Measurements from ENCODE around the gene KIRREL3.

The KIRREL3 gene

DNA sequence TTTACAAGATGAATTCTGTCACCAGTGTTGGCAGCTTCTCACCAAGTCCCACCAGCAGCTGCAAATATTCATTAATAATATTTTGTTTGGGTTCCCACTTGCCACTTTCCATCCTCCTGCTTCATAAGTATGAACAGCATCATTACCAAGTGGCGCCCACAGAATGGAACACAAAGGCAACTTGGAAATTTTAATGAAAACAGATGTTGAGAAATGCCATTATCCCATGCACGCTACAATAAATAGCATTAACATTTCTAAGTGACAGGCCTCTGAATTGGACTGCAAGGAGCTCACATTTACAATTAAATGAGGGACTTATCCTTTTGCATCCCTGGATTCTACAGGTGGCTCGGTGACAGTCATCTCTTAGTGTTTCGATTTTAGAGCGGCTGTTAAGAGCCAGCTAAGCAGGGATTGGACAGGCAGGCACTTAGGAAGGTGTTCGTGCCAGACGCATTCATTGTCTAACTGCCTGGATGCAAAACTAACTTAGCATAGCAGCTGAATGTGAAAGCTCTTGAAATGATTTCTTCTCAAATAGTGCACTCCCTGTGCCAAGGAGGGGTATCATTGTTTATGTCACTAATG is 170.3 kb downstream of the KIRREL3 start:
- DNase-seq (ENCODE audit: low read depth, low spot score), result no peak
- Histone ChIP-seq H3K9me3 (ENCODE audit: low read depth, low read length) (no peaks in the 10 kb centered on the region), H3K9ac (ENCODE audit: insufficient read length) (no peak overlapping the region), H3K36me3 (ENCODE audit: insufficient read depth, low read length) (no peaks in the 10 kb centered on the region), H3K27ac (no peak overlapping the region), H3K4me3 (no peak overlapping the region)
- no peak for TF ChIP-seq FOXP2 (optimal IDR thresholded peaks at IDR 0.05; ENCODE audit: control extremely low read depth, extremely low read length, insufficient read depth)
- TF ChIP-seq EZH2 (IDR thresholded peaks at IDR 0.05), result no peak
- no peak for TF ChIP-seq POLR2AphosphoS5 (IDR thresholded peaks at IDR 0.05; ENCODE audit: borderline replicate concordance, low read depth, low read length)

DNA sequence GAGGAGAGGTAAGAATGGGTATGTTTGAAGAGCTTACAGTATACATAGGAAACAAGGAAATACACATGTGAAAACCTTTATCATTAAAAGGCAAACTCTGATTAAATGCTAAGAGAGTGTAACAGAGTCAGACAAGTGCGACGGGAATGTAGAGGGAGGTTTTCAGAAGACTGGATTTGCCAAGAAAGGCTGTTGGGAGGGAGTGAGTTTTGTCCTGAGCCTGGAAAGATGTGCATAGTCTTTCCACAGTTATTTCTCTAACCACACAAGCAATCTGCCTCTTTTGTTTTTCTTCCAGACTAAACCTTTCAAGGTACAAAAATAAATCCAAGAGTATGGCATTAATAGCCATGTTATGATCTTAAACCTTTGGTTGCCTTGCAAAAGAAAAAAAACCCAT is 170.9 kb downstream of the KIRREL3 start:
- H3K4me3 ChIP-seq, result no peak overlapping the region
- no peaks in the 10 kb centered on the region for H3K36me3 ChIP-seq (ENCODE audit: insufficient read depth, low read length)
- H3K9ac ChIP-seq (ENCODE audit: insufficient read length), result no peak overlapping the region
- no peak for DNase-seq (ENCODE audit: low read depth, low spot score)
- H3K27ac ChIP-seq, result no peak overlapping the region
- TF ChIP-seq EZH2 (IDR thresholded peaks at IDR 0.05), result no peak
- TF ChIP-seq POLR2AphosphoS5 (IDR thresholded peaks at IDR 0.05; ENCODE audit: borderline replicate concordance, low read depth, low read length), result no peak
- TF ChIP-seq FOXP2 (optimal IDR thresholded peaks at IDR 0.05; ENCODE audit: control extremely low read depth, extremely low read length, insufficient read depth), result no peak
- no peaks in the 10 kb centered on the region for H3K9me3 ChIP-seq (ENCODE audit: low read depth, low read length)

DNA sequence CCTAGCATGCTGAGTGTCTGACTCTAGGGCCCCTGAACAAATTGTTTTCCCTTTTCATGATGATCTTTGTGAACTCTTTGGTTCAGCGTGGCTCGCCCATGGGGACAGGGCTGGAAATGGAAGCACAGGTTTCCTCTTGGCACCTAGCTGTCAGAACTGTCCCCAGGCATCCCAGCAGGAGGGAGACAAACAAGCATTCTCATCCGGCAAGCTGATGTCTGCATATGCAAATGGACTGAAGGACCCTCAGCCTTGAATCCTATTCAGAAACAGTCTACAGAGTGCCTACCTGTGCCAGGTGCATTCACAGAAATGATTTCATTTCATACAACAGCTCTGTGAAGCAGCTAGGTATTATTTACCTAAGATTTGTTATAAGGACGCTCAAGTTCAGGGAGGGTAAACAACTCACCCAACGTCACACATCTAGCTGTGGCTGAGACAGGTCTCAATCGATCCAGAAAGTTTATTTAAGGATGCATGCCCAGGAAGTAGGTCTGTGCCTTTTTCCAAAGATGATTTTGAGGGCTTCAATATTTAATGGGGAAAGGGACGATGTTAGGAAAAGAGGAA is 176.4 kb downstream of the KIRREL3 start:
- H3K4me3 ChIP-seq, result no peak overlapping the region
- no peaks in the 10 kb centered on the region for H3K36me3 ChIP-seq (ENCODE audit: insufficient read depth, low read length)
- no peaks in the 10 kb centered on the region for H3K9me3 ChIP-seq (ENCODE audit: low read depth, low read length)
- no peak for DNase-seq (ENCODE audit: low read depth, low spot score)
- no peak for TF ChIP-seq POLR2AphosphoS5 (IDR thresholded peaks at IDR 0.05; ENCODE audit: borderline replicate concordance, low read depth, low read length)
- TF ChIP-seq FOXP2 (optimal IDR thresholded peaks at IDR 0.05; ENCODE audit: control extremely low read depth, extremely low read length, insufficient read depth), result no peak
- no peak for TF ChIP-seq EZH2 (IDR thresholded peaks at IDR 0.05)
- H3K9ac ChIP-seq (ENCODE audit: insufficient read length), result no peak overlapping the region
- no peak overlapping the region for H3K27ac ChIP-seq

DNA sequence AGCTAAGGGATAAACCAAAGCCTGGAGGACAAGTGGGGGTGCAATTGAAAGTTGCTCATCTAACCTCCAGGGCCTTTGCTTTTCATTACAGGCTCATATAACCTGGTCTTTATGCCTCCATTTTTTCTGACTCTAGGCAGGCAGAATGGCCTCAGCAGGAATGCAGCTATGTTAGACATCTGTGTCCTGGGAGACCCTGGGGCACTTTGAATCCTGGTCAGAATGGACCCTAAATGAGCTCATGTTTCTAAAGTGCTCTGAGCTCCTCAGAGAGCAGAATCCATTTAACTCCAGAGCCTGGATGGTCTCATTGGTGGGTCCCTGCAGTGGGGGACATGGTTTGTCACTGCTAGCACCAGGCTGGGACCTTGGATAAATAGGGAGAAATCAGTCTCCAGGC is 177.3 kb downstream of the KIRREL3 start:
- H3K4me3 ChIP-seq, result no peak overlapping the region
- no peaks in the 10 kb centered on the region for H3K9me3 ChIP-seq (ENCODE audit: low read depth, low read length)
- no peak overlapping the region for H3K9ac ChIP-seq (ENCODE audit: insufficient read length)
- H3K36me3 ChIP-seq (ENCODE audit: insufficient read depth, low read length), result no peaks in the 10 kb centered on the region
- DNase-seq (ENCODE audit: low read depth, low spot score), result no peak
- TF ChIP-seq FOXP2 (optimal IDR thresholded peaks at IDR 0.05; ENCODE audit: control extremely low read depth, extremely low read length, insufficient read depth) (no peak), POLR2AphosphoS5 (IDR thresholded peaks at IDR 0.05; ENCODE audit: borderline replicate concordance, low read depth, low read length) (no peak), EZH2 (IDR thresholded peaks at IDR 0.05) (no peak)
- H3K27ac ChIP-seq, result no peak overlapping the region

DNA sequence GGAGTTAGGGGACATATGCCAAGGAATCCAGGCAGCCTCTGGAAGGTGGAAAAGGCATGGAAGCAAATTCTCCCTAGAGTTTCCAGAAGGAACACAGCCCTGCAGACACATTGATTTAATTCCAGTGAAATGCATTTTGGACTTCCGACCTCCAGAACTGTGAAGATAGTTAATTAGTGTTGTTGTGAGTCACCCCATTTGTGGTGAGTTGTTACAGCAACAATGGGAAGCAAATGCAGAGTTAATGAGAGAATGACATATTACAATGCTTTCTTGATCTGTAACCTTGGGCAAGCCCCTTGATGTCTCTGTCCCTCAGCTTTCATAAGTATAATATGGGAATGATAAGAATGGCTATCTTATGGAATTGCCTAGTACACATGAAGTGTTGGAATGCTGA is 178.7 kb downstream of the KIRREL3 start:
- H3K4me3 ChIP-seq, result no peak overlapping the region
- H3K36me3 ChIP-seq (ENCODE audit: insufficient read depth, low read length), result no peaks in the 10 kb centered on the region
- no peak overlapping the region for H3K9ac ChIP-seq (ENCODE audit: insufficient read length)
- no peak for TF ChIP-seq FOXP2 (optimal IDR thresholded peaks at IDR 0.05; ENCODE audit: control extremely low read depth, extremely low read length, insufficient read depth)
- TF ChIP-seq EZH2 (IDR thresholded peaks at IDR 0.05), result no peak
- no peak for TF ChIP-seq POLR2AphosphoS5 (IDR thresholded peaks at IDR 0.05; ENCODE audit: borderline replicate concordance, low read depth, low read length)
- no peak for DNase-seq (ENCODE audit: low read depth, low spot score)
- H3K9me3 ChIP-seq (ENCODE audit: low read depth, low read length), result no peaks in the 10 kb centered on the region
- H3K27ac ChIP-seq, result no peak overlapping the region

DNA sequence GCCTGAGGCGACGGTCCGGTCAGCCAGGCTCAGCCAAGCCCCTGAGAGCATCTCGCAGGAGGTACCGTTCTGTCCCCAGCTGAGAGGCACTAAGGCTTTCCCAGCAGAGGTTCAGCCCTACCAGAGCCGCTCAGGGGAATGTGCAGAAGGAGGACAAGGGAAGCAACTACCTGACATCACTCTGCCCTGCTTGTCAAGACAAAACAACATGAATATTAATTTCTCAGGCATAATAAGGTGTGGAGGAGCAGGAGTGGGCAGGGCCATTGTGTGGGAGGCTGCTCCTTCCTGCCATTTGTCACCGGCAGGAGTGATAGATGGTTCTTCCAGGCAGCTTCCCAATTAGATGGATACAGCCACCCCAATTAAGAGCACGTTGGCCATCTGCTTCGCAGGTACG is 181.4 kb downstream of the KIRREL3 start:
- Histone ChIP-seq H3K9ac (ENCODE audit: insufficient read length) (no peak overlapping the region), H3K36me3 (ENCODE audit: insufficient read depth, low read length) (no peaks in the 10 kb centered on the region), H3K4me3 (no peak overlapping the region), H3K27ac (no peak overlapping the region), H3K9me3 (ENCODE audit: low read depth, low read length) (no peaks in the 10 kb centered on the region)
- DNase-seq (ENCODE audit: low read depth, low spot score), result no peak
- TF ChIP-seq FOXP2 (optimal IDR thresholded peaks at IDR 0.05; ENCODE audit: control extremely low read depth, extremely low read length, insufficient read depth), result no peak
- no peak for TF ChIP-seq POLR2AphosphoS5 (IDR thresholded peaks at IDR 0.05; ENCODE audit: borderline replicate concordance, low read depth, low read length)

DNA sequence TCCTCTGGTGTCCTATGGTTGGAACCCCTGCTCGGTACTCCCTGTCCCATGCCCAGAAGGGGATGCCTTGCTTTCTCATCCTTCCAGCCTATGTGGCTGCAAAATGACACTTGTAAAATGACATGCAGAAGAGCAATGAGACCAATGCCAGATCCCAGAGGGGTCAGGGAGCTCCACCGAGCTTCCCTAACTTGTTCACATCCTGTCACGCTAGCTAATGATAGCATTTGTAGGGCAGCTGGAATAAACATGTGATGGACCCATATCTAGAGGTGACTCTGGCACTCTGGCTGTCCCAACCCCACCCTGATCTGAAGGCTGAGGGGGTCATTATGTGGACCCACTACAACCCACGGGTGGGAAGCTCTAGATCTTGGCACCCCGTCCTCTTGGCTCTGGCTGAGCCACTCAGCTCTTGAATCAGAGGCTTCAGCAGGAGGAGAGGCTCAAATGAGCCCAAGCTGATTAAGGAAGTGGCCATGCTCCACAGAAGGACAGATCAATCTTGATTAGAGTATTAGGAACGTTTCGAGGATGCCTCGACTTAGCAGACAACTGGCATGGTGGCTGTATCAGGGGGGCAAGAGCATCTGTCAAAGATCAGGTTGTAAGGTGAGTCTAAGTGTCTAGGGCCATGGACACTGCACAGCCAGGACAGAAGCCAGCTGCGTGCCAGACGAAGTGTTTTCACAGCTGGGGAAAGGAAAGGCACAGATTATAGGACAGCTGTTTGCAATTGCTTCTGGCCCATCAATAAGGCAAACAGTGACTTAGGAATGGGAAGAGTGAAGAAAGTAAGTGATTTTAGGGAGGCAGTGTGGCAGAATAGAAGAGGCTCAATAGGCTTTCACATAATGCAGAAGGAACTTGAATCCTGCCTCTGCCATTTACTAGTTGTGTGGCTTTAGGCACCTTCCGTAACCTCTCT is 182.8 kb downstream of the KIRREL3 start:
- DNase-seq (ENCODE audit: low read depth, low spot score), result no peak
- H3K27ac ChIP-seq, result no peak overlapping the region

DNA sequence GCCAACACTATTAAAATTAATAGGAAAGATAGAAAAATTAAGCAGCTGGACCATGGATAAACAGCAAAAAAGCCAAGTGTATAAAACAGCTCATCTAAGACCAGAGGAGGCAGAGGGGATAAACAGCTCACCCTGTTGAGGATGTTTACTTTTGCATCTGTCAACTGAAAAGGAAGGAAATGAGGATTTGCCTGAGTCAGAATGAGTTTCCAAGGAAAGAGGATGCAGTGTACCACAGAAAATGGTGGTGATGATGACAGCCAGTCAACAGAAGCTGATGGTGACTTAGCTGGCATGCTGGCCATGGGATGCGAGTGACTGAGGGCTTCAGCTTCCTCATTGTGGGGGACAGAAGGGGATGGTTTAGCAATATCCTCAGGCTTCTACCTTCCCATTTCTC is 183.5 kb downstream of the KIRREL3 start:
- TF ChIP-seq FOXP2 (optimal IDR thresholded peaks at IDR 0.05; ENCODE audit: control extremely low read depth, extremely low read length, insufficient read depth), result no peak
- no peak for TF ChIP-seq EZH2 (IDR thresholded peaks at IDR 0.05)
- TF ChIP-seq POLR2AphosphoS5 (IDR thresholded peaks at IDR 0.05; ENCODE audit: borderline replicate concordance, low read depth, low read length), result no peak
- Histone ChIP-seq H3K36me3 (ENCODE audit: insufficient read depth, low read length) (no peaks in the 10 kb centered on the region), H3K9ac (ENCODE audit: insufficient read length) (no peak overlapping the region), H3K9me3 (ENCODE audit: low read depth, low read length) (no peaks in the 10 kb centered on the region), H3K27ac (no peak overlapping the region), H3K4me3 (no peak overlapping the region)
- no peak for DNase-seq (ENCODE audit: low read depth, low spot score)

More for the DNA sequence above, 182.8 kb downstream of the KIRREL3 start:
- no peak overlapping the region for H3K4me3 ChIP-seq
- H3K9ac ChIP-seq (ENCODE audit: insufficient read length), result no peak overlapping the region
- no peaks in the 10 kb centered on the region for H3K9me3 ChIP-seq (ENCODE audit: low read depth, low read length)
- H3K36me3 ChIP-seq (ENCODE audit: insufficient read depth, low read length), result no peaks in the 10 kb centered on the region
- TF ChIP-seq POLR2AphosphoS5 (IDR thresholded peaks at IDR 0.05; ENCODE audit: borderline replicate concordance, low read depth, low read length) (no peak), EZH2 (IDR thresholded peaks at IDR 0.05) (no peak), FOXP2 (optimal IDR thresholded peaks at IDR 0.05; ENCODE audit: control extremely low read depth, extremely low read length, insufficient read depth) (no peak)

All from SK-N-MC (cell line).